IPS DF 4.7 (cell line): ENCODE measurements around the gene NRXN2.

Source experiments
- DNase-seq: peaks from one replicate; pipeline ENCODE4 v3.0.0-alpha.2; 2013; ENCODE audit warnings: low spot score; ENCODE audit errors: extremely low read depth

The NRXN2 gene

GRCh38 chr11:64653388-64653973 is 69.5 kb downstream of the NRXN2 start:
- DNase-seq, result no peak

- DNase-seq, result no peak
Measured at GRCh38 chr11:64652586-64653387, 70.2 kb downstream of the NRXN2 start.

GRCh38 chr11:64650923-64651523 is 72.0 kb downstream of the NRXN2 start:
- no peak for DNase-seq

GRCh38 chr11:64649291-64649697 is 73.7 kb downstream of the NRXN2 start:
- DNase-seq, result no peak

GRCh38 chr11:64648551-64648950 is 74.4 kb downstream of the NRXN2 start:
- no peak for DNase-seq

GRCh38 chr11:64647019-64647779 is 75.8 kb downstream of the NRXN2 start:
- no peak for DNase-seq

GRCh38 chr11:64644647-64645275 is 78.2 kb downstream of the NRXN2 start:
- DNase-seq, result no peak

GRCh38 chr11:64643920-64644646 is 78.9 kb downstream of the NRXN2 start:
- no peak for DNase-seq

GRCh38 chr11:64643256-64643881 is 79.6 kb downstream of the NRXN2 start:
- no peak for DNase-seq

GRCh38 chr11:64642871-64643255 is 80.1 kb downstream of the NRXN2 start:
- DNase-seq, result no peak

- no peak for DNase-seq
Measured at GRCh38 chr11:64642418-64642735, 80.6 kb downstream of the NRXN2 start.

- no peak for DNase-seq
Measured at GRCh38 chr11:64641596-64642417, 81.2 kb downstream of the NRXN2 start.

GRCh38 chr11:64639885-64640284 is 83.1 kb downstream of the NRXN2 start:
- DNase-seq, result no peak

- DNase-seq, result no peak
Measured at GRCh38 chr11:64638829-64639228, 84.2 kb downstream of the NRXN2 start.

GRCh38 chr11:64638018-64638665 is 84.9 kb downstream of the NRXN2 start:
- DNase-seq, result no peak

- DNase-seq, result no peak
Measured at GRCh38 chr11:64637334-64638017, 85.5 kb downstream of the NRXN2 start.

GRCh38 chr11:64633555-64634159 is 89.3 kb downstream of the NRXN2 start:
- DNase-seq, result no peak

- DNase-seq, result no peak
Measured at GRCh38 chr11:64632654-64633053, 90.3 kb downstream of the NRXN2 start.
